ENCODE measurements around the gene USP40. TPM values are rescaled to one million over a fixed set of nuclear protein-coding genes. Genes with fewer than 3 reads are reported as not detected.
A peak's percentile ranks its signal among the peaks of the same experiment; 100 is the strongest.

The USP40 gene
- polyA plus RNA-seq, 1 donor (not counting 4 experiments of a cell fraction or from before 2014, with no cell fraction given): 37.3 TPM

DNA sequence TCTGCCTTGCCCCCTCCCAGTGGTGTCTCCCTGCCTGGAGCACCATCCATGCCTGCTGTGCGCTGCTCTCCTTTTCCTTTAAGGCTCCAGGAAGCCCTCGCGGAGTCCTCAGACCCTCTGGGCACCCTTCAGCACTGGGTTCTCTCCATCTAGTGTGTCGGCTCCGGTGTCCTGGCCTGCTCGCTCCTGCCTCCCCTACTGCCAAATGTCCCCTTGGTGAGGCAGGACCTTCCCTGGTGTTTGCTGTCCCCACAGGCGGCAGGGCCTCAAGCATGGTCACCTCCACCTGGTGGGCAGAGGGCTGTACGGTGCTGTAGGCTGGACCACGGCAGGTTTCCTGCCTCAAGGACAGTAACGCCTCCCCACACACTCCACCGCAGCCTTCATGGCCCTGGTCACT, 122.1 kb downstream of the USP40 start:
- no peak overlapping the region for H3K4me3 ChIP-seq (ENCODE audit: control insufficient read depth in 2 of 3, extremely low read depth in 1 of 3, insufficient read depth in 2 of 3, low read depth in 1 of 3, low read length in 3 of 3)
- H3K4me1 ChIP-seq (ENCODE audit: control insufficient read depth, extremely low read depth, insufficient read depth, low read length): no peaks in the 10 kb centered on the region
- no peaks in the 10 kb centered on the region for H3K9me1 ChIP-seq (ENCODE audit: control insufficient read depth, extremely low read depth, insufficient read depth, low read length)
- H3K4me2 ChIP-seq (ENCODE audit: control insufficient read depth, extremely low read depth, insufficient read depth, low read depth, low read length): no peak overlapping the region
- FAIRE-seq: no peak
- DNase-seq (ENCODE audit: low read depth, low spot score): no peak
- dilution Hi-C loops (cut with MboI; ENCODE audit: extremely low pct_ligation_motif_present, low sequenced_read_pairs): no loop called here
- no peak overlapping the region for H3K27ac ChIP-seq (ENCODE audit: control insufficient read depth, insufficient read depth, low read length)
- no peaks in the 10 kb centered on the region for H3K79me2 ChIP-seq (ENCODE audit: control insufficient read depth, insufficient read depth, low read length)
- H2AFZ ChIP-seq (ENCODE audit: control insufficient read depth, low read length): no peak overlapping the region
- H3K36me3 ChIP-seq (ENCODE audit: control insufficient read depth in 2 of 2, extremely low read depth in 1 of 2, insufficient read depth in 2 of 2, low read length in 2 of 2): peaks cover 2 to 13% of the 10 kb centered on the region in 2 experiments
- no peaks in the 10 kb centered on the region for H3K27me3 ChIP-seq (ENCODE audit: control insufficient read depth, extremely low read depth, insufficient read depth, low read length)
- TF ChIP-seq EZH2 (IDR thresholded peaks at IDR 0.05; ENCODE audit: low read length) (no peak), CTCF (optimal IDR thresholded peaks at IDR 0.05 in 1 of 3, IDR thresholded peaks at IDR 0.05 in 1 of 3, conservative IDR thresholded peaks at IDR 0.05 in 1 of 3; ENCODE audit: extremely low read depth in 1 of 3, insufficient read depth in 2 of 3, low read length in 3 of 3) (no peak)
- H4K20me1 ChIP-seq (ENCODE audit: control insufficient read depth, extremely low read depth, insufficient read depth, low read length): no peaks in the 10 kb centered on the region
- H3K9ac ChIP-seq (ENCODE audit: control insufficient read depth, extremely low read depth, insufficient read depth, low read length): no peak overlapping the region
- H3K9me3 ChIP-seq (ENCODE audit: control insufficient read depth, low read depth, low read length): no peaks in the 10 kb centered on the region

DNA sequence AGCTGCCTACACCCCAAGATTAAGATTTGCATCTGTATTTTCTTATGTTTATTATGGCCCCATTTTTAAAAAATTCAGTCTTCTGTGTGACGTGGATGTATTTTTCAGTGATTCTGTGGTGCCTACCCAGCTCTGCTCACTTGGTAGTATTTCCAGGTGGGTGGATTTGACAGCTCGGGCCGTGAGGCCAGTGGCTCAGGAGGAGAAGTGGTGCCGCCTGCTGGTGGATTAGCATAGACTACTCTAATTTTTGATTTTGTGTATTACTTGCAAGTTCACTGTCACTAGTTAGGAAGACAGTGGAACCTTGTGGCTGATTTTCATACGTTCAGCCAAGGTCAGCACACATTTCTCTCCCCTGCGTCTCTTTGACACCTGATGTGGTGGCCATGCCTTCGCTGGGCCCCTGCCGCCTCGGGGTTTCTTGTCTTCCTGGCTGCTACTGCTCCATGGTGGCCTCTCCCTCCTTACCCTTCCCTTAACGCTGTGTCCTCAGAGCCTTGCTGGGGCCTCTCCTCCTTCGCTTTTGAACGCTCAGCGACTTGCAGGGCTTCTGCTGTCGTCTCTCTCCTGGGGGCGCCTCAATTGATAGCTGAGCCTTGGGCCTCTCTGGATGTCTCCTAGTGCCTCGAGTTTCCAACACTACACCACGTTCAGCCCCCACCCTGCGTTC, 122.9 kb downstream of the USP40 start:
- no peaks in the 10 kb centered on the region for H3K4me1 ChIP-seq (ENCODE audit: control insufficient read depth, extremely low read depth, insufficient read depth, low read length)
- no peaks in the 10 kb centered on the region for H3K27me3 ChIP-seq (ENCODE audit: control insufficient read depth, extremely low read depth, insufficient read depth, low read length)
- no peaks in the 10 kb centered on the region for H4K20me1 ChIP-seq (ENCODE audit: control insufficient read depth, extremely low read depth, insufficient read depth, low read length)
- dilution Hi-C loops (cut with MboI; ENCODE audit: extremely low pct_ligation_motif_present, low sequenced_read_pairs): no loop called here
- no peak overlapping the region for H3K9ac ChIP-seq (ENCODE audit: control insufficient read depth, extremely low read depth, insufficient read depth, low read length)
- no peaks in the 10 kb centered on the region for H3K79me2 ChIP-seq (ENCODE audit: control insufficient read depth, insufficient read depth, low read length)
- no peak overlapping the region for H2AFZ ChIP-seq (ENCODE audit: control insufficient read depth, low read length)
- H3K36me3 ChIP-seq (ENCODE audit: control insufficient read depth in 2 of 2, extremely low read depth in 1 of 2, insufficient read depth in 2 of 2, low read length in 2 of 2): peaks cover 0 to 13% of the 10 kb centered on the region in 2 experiments
- no peak overlapping the region for H3K27ac ChIP-seq (ENCODE audit: control insufficient read depth, insufficient read depth, low read length)
- no peak for TF ChIP-seq EZH2 (IDR thresholded peaks at IDR 0.05; ENCODE audit: low read length)
- TF ChIP-seq CTCF (optimal IDR thresholded peaks at IDR 0.05 in 1 of 3, IDR thresholded peaks at IDR 0.05 in 1 of 3, conservative IDR thresholded peaks at IDR 0.05 in 1 of 3; ENCODE audit: extremely low read depth in 1 of 3, insufficient read depth in 2 of 3, low read length in 3 of 3): peak; percentile 80 to 89 (median 85)
- FAIRE-seq: peak; percentile 67
- H3K9me1 ChIP-seq (ENCODE audit: control insufficient read depth, extremely low read depth, insufficient read depth, low read length): no peaks in the 10 kb centered on the region
- H3K9me3 ChIP-seq (ENCODE audit: control insufficient read depth, low read depth, low read length): no peaks in the 10 kb centered on the region
- peak; percentile 32 for DNase-seq (ENCODE audit: low read depth, low spot score)
- no peak overlapping the region for H3K4me3 ChIP-seq (ENCODE audit: control insufficient read depth in 2 of 3, extremely low read depth in 1 of 3, insufficient read depth in 2 of 3, low read depth in 1 of 3, low read length in 3 of 3)
- H3K4me2 ChIP-seq (ENCODE audit: control insufficient read depth, extremely low read depth, insufficient read depth, low read depth, low read length): no peak overlapping the region

All from keratinocyte (primary cell).